Measurements from ENCODE around the gene VWA2. TPM values are rescaled to one million over a fixed set of nuclear protein-coding genes. Genes with fewer than 3 reads are reported as not detected.

Gene VWA2
- polyA plus RNA-seq, 1 donor (not counting 4 experiments of a cell fraction or from before 2014, with no cell fraction given) = 0.41 TPM

DNA sequence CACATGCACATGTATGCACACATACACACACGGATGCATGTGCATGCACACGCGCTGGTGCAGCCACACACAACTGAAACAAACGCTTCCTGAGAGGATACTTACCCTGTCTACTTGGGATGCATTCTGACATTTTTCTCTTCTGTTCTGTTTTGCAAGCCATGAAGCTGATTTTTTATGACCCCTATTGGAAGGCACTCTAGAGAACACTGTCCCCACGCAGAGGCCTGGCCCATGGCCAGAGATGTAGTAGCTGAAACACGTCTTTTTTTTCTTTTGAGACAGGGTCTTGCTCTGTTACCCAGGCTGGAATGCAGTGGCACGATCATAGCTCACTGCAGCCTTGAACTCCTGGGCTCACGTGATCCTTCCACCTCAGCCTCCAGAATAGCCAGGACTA lies 47.9 kb downstream of the VWA2 start:
- H3K9me1 ChIP-seq (ENCODE audit: control insufficient read depth, extremely low read depth, insufficient read depth, low read length) = no peaks in the 10 kb centered on the region
- DNase-seq (ENCODE audit: low read depth, low spot score) = no peak
- H2AFZ ChIP-seq (ENCODE audit: control insufficient read depth, low read length) = no peak overlapping the region
- no peaks in the 10 kb centered on the region for H3K79me2 ChIP-seq (ENCODE audit: control insufficient read depth, insufficient read depth, low read length)
- no peaks in the 10 kb centered on the region for H3K4me1 ChIP-seq (ENCODE audit: control insufficient read depth, extremely low read depth, insufficient read depth, low read length)
- dilution Hi-C loops (cut with MboI; ENCODE audit: extremely low pct_ligation_motif_present, low sequenced_read_pairs) = no loop called here
- H3K27me3 ChIP-seq (ENCODE audit: control insufficient read depth, extremely low read depth, insufficient read depth, low read length) = no peaks in the 10 kb centered on the region
- no peak overlapping the region for H3K9ac ChIP-seq (ENCODE audit: control insufficient read depth, extremely low read depth, insufficient read depth, low read length)
- no peaks in the 10 kb centered on the region for H4K20me1 ChIP-seq (ENCODE audit: control insufficient read depth, extremely low read depth, insufficient read depth, low read length)
- no peak overlapping the region for H3K4me3 ChIP-seq (ENCODE audit: control insufficient read depth in 2 of 3, extremely low read depth in 1 of 3, insufficient read depth in 2 of 3, low read depth in 1 of 3, low read length in 3 of 3)
- TF ChIP-seq EZH2 (IDR thresholded peaks at IDR 0.05; ENCODE audit: low read length) (no peak), CTCF (optimal IDR thresholded peaks at IDR 0.05 in 1 of 3, IDR thresholded peaks at IDR 0.05 in 1 of 3, conservative IDR thresholded peaks at IDR 0.05 in 1 of 3; ENCODE audit: extremely low read depth in 1 of 3, insufficient read depth in 2 of 3, low read length in 3 of 3) (no peak)
- H3K36me3 ChIP-seq (ENCODE audit: control insufficient read depth in 2 of 2, extremely low read depth in 1 of 2, insufficient read depth in 2 of 2, low read length in 2 of 2) = peaks cover 3 to 12% of the 10 kb centered on the region in 2 experiments
- no peak for FAIRE-seq
- H3K9me3 ChIP-seq (ENCODE audit: control insufficient read depth, low read depth, low read length) = no peaks in the 10 kb centered on the region
- H3K4me2 ChIP-seq (ENCODE audit: control insufficient read depth, extremely low read depth, insufficient read depth, low read depth, low read length) = no peak overlapping the region
- no peak overlapping the region for H3K27ac ChIP-seq (ENCODE audit: control insufficient read depth, insufficient read depth, low read length)

- no peaks in the 10 kb centered on the region for H3K9me1 ChIP-seq (ENCODE audit: control insufficient read depth, extremely low read depth, insufficient read depth, low read length)
- no peaks in the 10 kb centered on the region for H3K9me3 ChIP-seq (ENCODE audit: control insufficient read depth, low read depth, low read length)
- no peaks in the 10 kb centered on the region for H3K4me1 ChIP-seq (ENCODE audit: control insufficient read depth, extremely low read depth, insufficient read depth, low read length)
- no peak overlapping the region for H2AFZ ChIP-seq (ENCODE audit: control insufficient read depth, low read length)
- dilution Hi-C loops (cut with MboI; ENCODE audit: extremely low pct_ligation_motif_present, low sequenced_read_pairs) = no loop called here
- H3K9ac ChIP-seq (ENCODE audit: control insufficient read depth, extremely low read depth, insufficient read depth, low read length) = no peak overlapping the region
- no peak overlapping the region for H3K27ac ChIP-seq (ENCODE audit: control insufficient read depth, insufficient read depth, low read length)
- no peak overlapping the region for H3K4me3 ChIP-seq (ENCODE audit: control insufficient read depth in 2 of 3, extremely low read depth in 1 of 3, insufficient read depth in 2 of 3, low read depth in 1 of 3, low read length in 3 of 3)
- TF ChIP-seq EZH2 (IDR thresholded peaks at IDR 0.05; ENCODE audit: low read length) (no peak), CTCF (optimal IDR thresholded peaks at IDR 0.05 in 1 of 3, IDR thresholded peaks at IDR 0.05 in 1 of 3, conservative IDR thresholded peaks at IDR 0.05 in 1 of 3; ENCODE audit: extremely low read depth in 1 of 3, insufficient read depth in 2 of 3, low read length in 3 of 3) (no peak)
- no peak overlapping the region for H3K4me2 ChIP-seq (ENCODE audit: control insufficient read depth, extremely low read depth, insufficient read depth, low read depth, low read length)
- DNase-seq (ENCODE audit: low read depth, low spot score) (no peak), FAIRE-seq (no peak)
- peaks cover 3 to 12% of the 10 kb centered on the region in 2 experiments for H3K36me3 ChIP-seq (ENCODE audit: control insufficient read depth in 2 of 2, extremely low read depth in 1 of 2, insufficient read depth in 2 of 2, low read length in 2 of 2)
- no peaks in the 10 kb centered on the region for H3K27me3 ChIP-seq (ENCODE audit: control insufficient read depth, extremely low read depth, insufficient read depth, low read length)
- no peaks in the 10 kb centered on the region for H4K20me1 ChIP-seq (ENCODE audit: control insufficient read depth, extremely low read depth, insufficient read depth, low read length)
- H3K79me2 ChIP-seq (ENCODE audit: control insufficient read depth, insufficient read depth, low read length) = no peaks in the 10 kb centered on the region
Measured at GRCh38 chr10:114288424-114289095, 49.5 kb downstream of the VWA2 start.

All from keratinocyte (primary cell).